Ishikawa (cell line): ENCODE measurements around the gene FOXL2.

Experiments
- CEBPB ChIP-seq: IDR thresholded peaks from 2 replicates; pipeline ENCODE4 v1.6.1; 2012
- CREB1 ChIP-seq: IDR thresholded peaks from 2 replicates; pipeline ENCODE4 v1.6.1; 2012; ENCODE audit warnings: low read depth
- EGR1 ChIP-seq: IDR thresholded peaks from 2 replicates; pipeline ENCODE4 v1.6.1; 2012
- EP300 ChIP-seq: IDR thresholded peaks from 2 replicates; pipeline ENCODE4 v1.6.1; 2012; ENCODE audit warnings: borderline replicate concordance
- FOXM1 ChIP-seq: IDR thresholded peaks from 2 replicates; pipeline ENCODE4 v1.6.1; 2012; ENCODE audit warnings: low read depth, borderline replicate concordance
- MAX ChIP-seq: IDR thresholded peaks from 2 replicates; pipeline ENCODE4 v1.6.1; 2012
- NFIC ChIP-seq: IDR thresholded peaks from 2 replicates; pipeline ENCODE4 v1.6.1; 2012
- RAD21 ChIP-seq: IDR thresholded peaks from 2 replicates; pipeline ENCODE4 v1.6.1; 2012; ENCODE audit warnings: low read depth
- REST ChIP-seq: IDR thresholded peaks from 2 replicates; pipeline ENCODE4 v1.6.1; 2012; ENCODE audit warnings: low read depth, mild to moderate bottlenecking
- TAF1 ChIP-seq: IDR thresholded peaks from 2 replicates; pipeline ENCODE4 v1.6.1; 2012; ENCODE audit warnings: low read depth, mild to moderate bottlenecking
- TCF12 ChIP-seq: IDR thresholded peaks from 2 replicates; pipeline ENCODE4 v1.6.1; 2012; ENCODE audit warnings: low read depth
- TEAD4 ChIP-seq: IDR thresholded peaks from 2 replicates; pipeline ENCODE4 v1.6.1; 2012
- USF1 ChIP-seq: IDR thresholded peaks from 2 replicates; pipeline ENCODE4 v1.6.1; 2012
- YY1 ChIP-seq: IDR thresholded peaks from 2 replicates; pipeline ENCODE4 v1.6.1; 2012; ENCODE audit warnings: low read depth
- ZBTB7A ChIP-seq: IDR thresholded peaks from 2 replicates; pipeline ENCODE4 v1.6.1; 2012; ENCODE audit warnings: low read depth

The FOXL2 gene

GRCh38 chr3:138936741-138937689, 9.9 kb downstream of the FOXL2 start:
- no peak for TF ChIP-seq REST
- no peak for TF ChIP-seq YY1
- no peak for TF ChIP-seq NFIC

GRCh38 chr3:138935863-138936740, 10.8 kb downstream of the FOXL2 start:
- TF ChIP-seq USF1 (peak; percentile 82), FOXM1 (no peak), TEAD4 (no peak), CREB1 (no peak), EGR1 (no peak), MAX (peak; percentile 82), TCF12 (no peak; the same call in 1 of the 2 replicates), ZBTB7A (peak; percentile 82; the same call in 1 of the 2 replicates), EP300 (no peak), CEBPB (no peak), TAF1 (peak; percentile 23; the same call in 1 of the 2 replicates), NFIC (peak; percentile 45; the same call in 1 of the 2 replicates), RAD21 (peak; percentile 58)

- TF ChIP-seq FOXM1 = no peak
- TF ChIP-seq EGR1 = no peak
Measured at GRCh38 chr3:138935505-138935862, 11.5 kb downstream of the FOXL2 start.

GRCh38 chr3:138933981-138934691, 12.8 kb downstream of the FOXL2 start:
- TF ChIP-seq TAF1 (no peak), FOXM1 (no peak), CREB1 (no peak), TCF12 (no peak), MAX (no peak), CEBPB (no peak), EGR1 (no peak), RAD21 (no peak), ZBTB7A (no peak), REST (no peak), NFIC (no peak), YY1 (no peak), TEAD4 (no peak), EP300 (no peak), USF1 (no peak)

- TF ChIP-seq ZBTB7A (no peak), FOXM1 (no peak), YY1 (no peak), RAD21 (no peak), REST (no peak), CREB1 (no peak), CEBPB (no peak), NFIC (no peak), USF1 (no peak), TAF1 (no peak), TCF12 (no peak), TEAD4 (no peak), EP300 (no peak), EGR1 (no peak), MAX (no peak)
Measured at GRCh38 chr3:138933068-138933668, 13.8 kb downstream of the FOXL2 start.
